HG03432 (cell line): ENCODE measurements around the gene CSTF1.
A peak's percentile ranks its signal among the peaks of the same experiment; 100 is the strongest.
"Not testable (repeated sequence)": the region's sequence is repeated elsewhere in the genome, so short reads cannot be mapped to it uniquely, and the experiment has no call there.

Source experiments
- ATAC-seq: cut with Tn5 transposase; IDR thresholded peaks from one replicate; pipeline ENCODE4 v1.9.1; 2021; ENCODE audit warnings: mild to moderate bottlenecking, moderate library complexity; ENCODE audit not compliant: unreplicated experiment

CSTF1 gene

DNA sequence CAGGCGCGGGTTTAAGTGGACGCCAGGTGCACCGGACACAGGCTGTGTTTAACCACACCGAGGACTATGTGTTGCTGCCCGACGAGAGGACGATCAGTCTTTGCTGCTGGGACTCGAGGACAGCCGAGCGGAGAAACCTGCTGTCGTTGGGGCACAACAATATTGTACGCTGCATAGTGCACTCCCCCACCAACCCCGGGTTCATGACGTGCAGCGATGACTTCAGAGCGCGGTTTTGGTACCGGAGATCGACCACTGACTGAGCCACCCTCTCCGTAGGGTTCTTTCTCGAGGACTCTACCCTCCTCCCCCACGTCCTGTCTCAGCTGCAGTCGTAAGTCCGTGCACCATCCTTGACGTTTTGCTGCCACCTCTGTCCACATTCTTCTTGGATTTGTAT lies 11.0 kb downstream of the CSTF1 start:
- no peak for ATAC-seq

DNA sequence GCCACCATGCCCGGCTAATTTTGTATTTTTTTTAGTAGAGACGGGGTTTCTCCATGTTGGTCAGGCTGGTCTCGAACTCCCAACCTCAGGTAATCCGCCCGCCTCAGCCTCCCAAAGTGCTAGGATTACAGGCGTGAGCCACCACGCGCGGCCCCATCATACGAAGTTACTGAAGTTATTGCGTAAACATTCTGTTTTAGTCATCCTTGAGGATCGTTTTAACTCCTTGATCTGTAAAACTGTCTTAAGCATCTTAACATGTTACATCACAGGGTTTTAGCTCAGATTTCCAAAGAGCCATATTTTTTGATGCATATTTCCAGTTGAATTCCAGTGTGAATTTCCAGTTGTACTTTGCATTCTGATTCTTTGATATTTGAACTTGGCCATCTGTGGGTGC lies 12.9 kb downstream of the CSTF1 start:
- not testable (repeated sequence) for ATAC-seq

DNA sequence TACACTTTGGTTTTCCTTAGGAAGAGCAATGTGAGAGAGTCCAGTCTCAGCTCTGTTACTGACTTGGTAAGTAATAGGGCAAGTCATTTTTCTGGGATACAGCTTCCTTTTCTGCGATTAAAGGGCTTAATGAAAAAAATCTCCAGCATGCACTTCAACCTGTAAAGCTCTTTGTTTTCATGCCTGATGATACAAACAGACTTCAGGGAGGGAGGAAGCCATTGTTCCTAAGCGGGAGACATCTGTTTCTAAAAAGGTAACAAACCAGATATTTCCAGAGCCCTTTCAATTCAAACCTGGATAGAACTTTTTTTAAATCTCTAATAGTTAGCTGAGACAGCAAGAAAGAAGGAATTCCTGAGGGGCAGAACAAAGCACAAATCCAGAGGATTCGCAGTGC lies 14.5 kb downstream of the CSTF1 start:
- no peak for ATAC-seq

DNA sequence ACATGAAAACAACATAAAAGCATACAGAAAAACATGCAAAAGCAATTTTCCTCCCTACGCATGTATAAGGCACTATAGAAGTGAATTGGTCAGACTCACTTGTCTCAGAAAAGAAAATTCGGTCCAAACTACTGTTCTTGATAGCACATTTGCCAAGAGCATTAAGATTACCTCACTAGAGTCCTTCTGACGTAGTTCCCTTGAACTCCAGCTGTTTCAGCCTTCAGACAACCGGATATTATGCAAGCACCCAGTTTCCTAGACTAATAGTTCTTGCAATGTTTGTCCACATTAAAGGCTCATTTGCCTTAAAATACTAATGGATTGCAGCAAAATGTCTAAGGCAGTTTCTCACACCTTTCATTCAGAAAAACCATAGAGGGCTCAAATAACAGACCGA lies 17.1 kb downstream of the CSTF1 start:
- no peak for ATAC-seq

DNA sequence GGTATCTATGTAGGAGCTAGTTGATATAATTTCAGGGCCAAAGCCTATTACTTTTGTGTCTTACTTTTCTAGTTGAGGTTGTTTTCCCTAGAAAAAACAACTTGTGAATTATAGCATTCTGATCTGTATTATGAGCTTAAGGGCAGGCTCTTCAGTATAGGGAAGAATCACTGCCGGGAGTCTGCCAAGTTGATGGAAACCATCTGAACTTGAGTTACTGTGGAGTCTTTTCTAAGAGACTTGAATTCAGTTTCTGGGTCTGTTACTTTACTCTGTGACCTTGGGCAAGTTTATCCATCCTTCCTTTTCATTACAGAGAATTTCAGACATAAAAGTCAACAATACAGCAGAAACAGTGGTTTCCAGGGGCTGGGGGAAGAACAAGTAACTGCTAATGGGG lies 17.5 kb downstream of the CSTF1 start:
- ATAC-seq = no peak

DNA sequence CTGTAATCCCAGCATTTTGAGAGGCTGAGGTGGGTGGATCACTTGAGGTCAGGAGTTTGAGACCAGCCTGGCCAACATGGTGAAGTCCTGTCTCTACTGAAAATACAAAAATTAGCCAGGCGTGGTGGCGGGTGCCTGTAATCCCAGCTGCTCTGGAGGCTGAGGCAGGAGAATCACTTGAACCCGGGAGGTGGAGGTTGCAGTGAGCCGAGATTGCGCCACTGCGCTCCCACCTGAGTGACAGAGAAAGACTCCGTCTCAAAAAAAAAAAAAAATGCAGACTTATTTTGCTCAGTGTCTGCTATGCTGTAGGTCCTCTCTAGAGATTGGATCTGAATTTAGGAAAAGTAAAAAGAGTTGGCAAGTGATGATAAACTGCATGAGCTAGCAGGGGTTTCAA lies 18.8 kb downstream of the CSTF1 start:
- ATAC-seq = not testable (repeated sequence)

DNA sequence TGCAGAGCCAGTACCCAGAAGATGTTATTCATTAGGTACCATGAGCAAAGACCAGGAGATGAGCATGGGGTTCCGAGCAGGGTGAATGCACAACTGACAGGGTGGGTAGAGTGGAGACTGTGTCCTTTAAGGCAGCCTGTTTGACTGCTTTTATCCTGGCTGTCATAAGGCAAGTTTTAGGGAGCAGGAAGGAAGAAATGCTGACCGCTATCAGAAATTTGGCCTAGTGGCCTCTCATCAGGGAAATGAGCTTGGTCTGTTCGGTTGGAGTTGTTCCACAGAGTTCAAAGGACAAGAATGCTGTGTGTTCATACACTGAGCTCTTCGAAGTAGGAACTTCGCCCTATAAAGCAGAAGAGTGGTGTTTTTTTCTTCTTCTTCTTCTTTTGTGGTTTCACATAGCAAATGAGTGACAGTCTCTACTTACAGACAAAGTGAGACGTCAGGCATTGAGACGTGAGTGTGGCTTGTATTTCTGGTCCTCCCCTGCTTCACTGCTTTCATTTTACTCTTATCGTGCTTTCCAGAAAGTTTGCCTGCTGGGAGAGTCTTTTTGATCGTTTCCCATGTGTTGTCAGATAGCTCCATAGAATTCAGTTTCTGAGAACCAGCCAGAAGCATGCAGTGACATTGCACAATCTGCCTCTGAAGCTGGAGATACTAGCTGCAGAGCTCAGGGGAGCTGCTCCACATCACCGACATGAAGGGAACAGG lies 19.5 kb downstream of the CSTF1 start, which contains the start of gene CASS4:
CASS4 (plus strand) TSS at position 502 of the 714 bp plus-strand sequence; CDS start at position 701, 199 bp downstream.
- ATAC-seq = peak; percentile 71

DNA sequence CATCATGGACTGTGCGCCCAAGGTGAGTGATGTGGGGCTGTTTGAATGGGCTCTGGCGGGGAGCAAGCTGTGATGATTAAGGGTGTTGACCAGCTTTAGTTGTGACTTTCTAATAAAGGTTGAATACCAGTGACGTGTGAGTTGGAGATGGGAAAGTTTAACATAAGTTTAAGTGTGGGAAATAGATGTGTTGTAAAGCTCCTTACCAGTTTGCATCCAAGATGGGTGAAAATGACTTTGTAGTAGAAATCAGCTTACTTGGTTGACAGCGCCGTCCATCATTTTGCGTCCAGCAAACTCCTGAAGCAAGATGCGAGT lies 20.0 kb downstream of the CSTF1 start:
- ATAC-seq = no peak

DNA sequence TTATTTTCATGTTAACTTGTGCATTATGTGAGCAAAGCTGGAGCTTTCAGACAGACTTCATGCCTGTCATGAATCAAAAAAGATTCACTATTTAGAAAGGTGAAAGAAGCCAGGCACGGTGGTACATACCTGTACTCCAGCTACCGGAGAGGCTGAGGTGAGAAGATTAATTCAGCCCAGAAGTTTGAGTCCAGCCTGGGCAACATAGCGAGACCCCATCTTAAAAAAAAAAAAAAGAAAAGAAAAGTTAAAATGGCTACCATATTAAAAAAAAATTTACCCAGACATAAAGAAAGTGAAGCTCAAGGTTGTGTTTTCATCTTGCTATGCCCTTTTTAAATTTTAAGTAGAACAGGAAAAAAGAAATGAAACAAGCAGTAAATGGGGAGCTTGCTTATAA lies 20.5 kb downstream of the CSTF1 start:
- ATAC-seq = no peak

DNA sequence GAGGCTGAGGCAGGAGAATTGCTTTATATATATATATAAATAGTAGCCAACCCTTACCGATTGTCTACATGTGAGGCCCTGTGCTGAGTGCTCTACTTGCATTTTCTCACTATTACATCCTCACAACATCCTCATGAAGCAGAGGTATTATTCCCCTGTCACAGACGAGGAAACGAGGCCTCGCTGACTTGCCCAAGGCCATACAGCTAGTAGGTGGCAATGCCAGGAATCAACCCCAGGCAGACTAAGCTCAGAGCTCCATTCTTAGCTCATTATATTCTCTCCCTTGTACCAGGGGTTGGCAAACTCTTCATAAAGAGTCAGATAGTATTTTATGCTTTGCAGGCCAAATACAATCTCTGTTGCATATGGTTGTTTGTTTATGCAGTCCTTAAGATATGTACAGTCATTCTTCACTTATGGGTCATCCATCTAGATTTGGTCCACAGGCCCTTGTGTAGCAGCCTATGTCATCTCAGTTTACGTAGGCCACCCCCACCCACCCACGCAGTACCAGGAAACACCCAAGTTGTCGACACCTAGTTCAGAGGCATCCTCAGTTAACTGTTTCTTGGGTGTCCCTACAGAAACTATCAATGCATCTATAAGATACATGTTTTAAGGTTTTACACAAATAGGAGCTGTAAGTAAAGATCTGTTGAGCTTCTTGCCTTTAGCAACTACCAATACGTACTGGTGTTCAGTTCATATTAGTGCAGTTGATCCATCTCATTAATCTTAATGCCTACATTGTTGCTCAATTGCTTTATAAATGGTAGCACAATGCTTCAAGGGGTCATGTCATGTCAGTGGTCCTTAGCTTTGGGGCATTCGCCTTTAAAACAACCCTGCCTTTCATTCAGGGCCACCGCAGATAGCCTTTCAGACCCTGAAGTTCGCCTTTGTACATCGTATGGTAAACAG lies 22.7 kb downstream of the CSTF1 start:
- ATAC-seq = no peak

DNA sequence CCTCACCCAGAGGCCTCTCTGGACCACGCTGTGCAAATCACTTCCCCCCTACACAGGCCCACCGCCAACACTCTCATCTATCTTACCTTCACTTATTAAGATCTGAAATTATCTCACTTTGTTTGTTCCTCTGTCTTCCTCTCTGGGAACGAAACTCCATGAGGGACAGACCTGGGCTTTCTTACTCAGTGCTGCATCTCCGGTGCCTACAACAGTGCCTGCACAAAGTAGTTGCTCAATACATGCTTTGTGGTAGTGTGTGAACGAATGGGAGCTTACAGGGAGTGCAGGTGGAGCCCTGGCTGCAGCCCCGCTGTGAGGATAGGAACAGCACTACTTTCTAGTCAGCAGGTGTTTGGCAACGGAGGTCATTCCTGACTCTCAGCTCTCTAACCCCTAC lies 25.0 kb downstream of the CSTF1 start:
- ATAC-seq = no peak

DNA sequence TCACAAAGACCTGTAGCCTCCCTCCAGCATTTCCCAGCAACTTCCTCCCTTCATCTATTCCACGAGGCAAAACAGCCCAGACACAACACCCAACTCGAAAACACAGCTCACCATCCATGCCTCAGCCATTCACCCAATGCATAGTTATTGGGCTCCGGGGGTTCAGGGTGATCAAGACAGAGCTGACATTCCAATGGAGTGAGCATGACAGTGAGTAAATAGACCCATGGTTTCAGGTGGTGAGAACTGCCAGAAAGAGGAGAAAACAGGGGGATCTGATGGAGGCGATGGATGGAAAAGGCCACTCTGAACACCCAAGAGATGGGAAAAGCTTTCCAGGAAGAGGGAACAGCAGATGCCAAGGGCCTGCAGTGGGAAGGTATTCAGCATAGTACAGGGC lies 25.5 kb downstream of the CSTF1 start:
- ATAC-seq = no peak

DNA sequence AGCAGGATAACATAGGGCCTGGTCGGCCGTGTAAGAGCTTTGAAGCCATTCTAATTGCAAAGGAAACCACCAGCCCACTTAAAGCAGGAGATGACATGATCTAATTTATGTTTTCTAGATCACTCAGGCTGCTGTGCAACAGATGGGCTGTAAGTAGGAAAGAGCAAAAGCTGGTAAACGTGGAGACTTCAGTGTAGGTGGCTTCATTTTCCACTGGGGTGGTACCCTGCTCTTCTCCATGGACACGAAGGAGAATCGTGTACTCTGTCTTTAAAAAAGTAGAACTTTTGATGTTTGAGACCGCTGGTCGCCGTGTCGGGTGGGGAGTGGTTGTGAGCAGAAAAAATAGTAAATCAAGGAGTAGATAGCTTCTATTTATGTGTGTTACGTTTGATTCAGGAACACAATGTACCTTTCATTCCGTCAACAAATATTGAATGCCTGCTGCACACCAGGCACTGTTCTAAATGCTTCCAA lies 26.0 kb downstream of the CSTF1 start:
- ATAC-seq = no peak

DNA sequence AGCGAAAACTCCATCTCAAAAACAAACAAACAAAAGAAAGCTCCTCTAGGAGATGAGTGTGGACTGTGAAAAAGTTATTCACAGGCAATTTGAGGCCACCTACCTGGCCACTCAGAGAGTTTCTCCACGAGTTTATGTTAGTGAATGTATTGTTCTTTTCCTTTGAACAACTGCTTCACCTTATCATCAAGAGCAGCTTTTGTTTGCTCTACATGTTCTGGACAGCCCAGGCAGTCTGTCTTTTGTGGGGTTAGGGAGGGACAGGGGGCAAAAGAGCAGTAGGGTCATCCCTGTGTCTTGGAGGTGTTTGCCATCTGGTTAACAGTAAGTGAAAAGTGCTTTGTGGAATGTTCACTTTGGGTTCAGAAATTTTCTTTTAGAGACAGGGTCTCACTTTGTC lies 27.6 kb downstream of the CSTF1 start:
- ATAC-seq = no peak

DNA sequence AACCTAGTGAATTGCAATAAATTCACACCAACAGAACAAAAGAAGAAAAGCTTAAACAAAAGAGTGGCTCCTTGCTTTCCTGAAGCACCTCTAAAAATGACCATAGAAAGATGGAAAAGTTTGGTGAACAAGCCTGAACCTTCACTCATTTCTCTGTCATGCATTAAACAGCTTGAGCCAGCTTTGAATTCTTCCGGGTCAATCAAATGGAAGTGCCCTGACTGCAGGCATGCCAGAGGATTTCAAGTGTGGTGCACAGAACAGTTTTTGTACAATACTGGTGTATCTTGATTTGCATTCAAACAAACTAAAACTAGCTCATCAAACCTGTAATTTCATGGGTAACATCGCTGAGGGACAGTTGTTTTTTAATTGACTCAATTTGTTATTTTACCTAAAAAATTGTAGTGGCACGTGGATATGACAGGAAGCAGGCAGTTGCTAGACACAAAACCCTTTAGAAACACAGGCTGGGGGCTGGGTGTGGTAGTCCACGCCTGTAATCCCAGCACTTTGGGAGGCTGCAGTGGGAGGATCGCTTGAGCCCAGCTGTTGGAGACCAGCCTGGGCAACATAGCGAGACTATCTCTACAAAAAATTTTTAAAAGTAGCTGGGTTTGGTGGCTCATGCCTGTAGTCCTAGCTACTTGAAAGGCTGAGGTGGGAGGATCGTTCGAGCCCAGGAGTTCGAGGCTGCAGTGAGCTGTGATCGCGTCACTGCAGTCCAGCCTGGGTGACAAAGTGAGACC lies 28.7 kb downstream of the CSTF1 start:
- ATAC-seq = no peak

DNA sequence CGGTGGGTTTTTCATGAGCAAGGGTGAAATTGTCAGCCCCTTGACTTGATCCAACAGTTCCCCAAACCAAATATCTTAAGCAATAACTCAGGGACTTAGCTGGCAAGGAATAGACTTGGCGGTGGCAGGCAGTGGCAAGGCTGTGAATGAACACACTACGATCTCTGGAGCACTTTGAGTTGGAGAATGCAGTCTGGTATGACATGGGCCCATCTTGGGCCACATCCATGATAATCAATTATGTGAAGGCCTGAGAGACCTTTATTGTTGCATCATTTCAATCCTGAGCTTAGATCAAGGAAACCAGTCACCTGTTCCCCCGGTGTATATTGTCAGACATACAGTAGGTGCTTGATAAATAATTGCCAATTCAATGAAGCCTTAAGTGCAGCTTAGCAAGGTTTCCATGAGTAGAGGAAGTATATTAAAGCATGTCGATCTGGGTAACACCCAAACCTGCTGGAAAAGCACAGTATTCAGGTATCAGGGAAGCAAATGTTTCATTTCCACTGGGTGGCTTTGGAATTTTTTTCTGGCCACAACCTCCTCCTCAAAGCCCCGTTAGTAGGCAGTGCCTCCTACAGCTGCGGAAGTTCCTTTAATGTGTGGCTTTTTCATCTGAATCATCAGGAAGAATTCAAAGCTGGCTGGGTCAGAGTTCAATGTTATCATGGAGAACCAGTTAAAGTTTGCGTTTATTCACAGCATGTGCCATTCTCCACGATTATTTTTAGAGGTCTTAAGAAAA lies 29.8 kb downstream of the CSTF1 start:
- no peak for ATAC-seq

DNA sequence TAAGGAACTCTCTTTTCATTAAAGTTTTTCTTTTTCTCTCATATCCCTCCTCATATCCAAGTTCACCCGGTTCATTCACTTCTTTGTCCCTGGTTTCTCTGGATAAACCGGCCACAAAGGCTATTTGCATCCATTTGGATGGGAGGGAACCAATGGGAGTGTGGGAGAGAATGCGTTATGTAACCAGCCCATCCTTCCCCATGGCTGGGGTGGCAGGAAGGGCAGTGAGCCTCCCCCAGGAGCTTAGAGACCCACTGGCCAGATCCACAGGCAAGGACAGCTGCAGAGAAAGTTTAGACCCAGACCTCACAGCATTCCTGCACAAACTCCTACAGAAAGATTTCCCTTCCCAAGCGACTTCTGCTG lies 30.4 kb downstream of the CSTF1 start:
- no peak for ATAC-seq

DNA sequence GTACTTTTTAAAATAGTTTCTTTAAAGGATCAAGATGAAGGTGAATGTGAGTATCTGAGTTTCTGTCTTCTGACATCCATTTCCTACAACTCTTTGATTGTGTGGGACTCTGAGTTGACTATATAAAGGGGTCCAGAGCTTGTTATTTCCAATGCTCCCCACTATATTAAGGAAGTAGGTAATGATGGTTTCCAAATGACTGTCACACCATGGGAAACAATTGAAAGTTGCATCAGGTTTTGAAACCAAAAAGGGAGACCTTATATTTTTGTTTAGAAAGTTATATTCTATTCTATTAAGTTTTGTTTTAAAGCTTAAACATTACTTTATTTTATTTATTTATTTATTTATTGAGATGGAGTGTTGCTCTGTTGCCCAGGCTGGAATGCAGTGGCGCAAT lies 30.8 kb downstream of the CSTF1 start:
- no peak for ATAC-seq

DNA sequence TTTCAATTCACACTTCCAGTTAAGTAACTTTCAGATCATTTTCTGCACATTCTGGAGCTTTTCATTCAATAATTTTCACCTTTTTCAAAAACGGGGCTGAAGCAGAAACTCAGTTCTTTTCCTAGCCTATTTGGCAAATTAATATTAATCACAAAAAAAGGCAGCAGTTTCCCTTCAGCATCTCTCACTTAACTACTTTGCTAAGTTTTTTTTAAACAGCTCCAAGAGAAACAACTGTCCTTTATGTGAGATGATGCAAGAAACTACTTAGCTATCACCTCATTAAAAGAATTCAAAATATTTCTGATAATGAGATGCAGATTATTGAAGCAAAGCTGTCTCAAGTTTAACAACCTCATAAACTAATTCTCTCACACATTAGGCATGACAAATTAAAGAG lies 31.4 kb downstream of the CSTF1 start:
- no peak for ATAC-seq

DNA sequence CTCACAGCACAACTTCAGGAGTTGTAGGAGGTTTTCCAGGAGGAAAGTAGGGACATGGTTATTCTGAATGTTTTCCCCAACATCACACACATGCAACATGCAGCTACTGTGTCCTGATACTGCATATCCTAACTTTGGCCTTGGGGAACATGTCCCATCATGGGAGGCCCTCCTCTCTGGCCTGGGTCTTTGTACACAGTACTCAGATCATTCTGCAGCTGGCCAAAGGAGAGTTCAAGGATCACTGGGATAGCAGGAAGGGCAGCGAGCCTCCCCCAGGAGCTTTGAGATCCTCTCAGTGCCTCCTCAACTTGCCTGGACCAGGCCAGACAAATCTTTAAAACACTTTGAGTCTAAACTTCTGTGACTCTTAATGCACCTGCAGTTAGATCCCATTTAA lies 32.5 kb downstream of the CSTF1 start:
- ATAC-seq = no peak

DNA sequence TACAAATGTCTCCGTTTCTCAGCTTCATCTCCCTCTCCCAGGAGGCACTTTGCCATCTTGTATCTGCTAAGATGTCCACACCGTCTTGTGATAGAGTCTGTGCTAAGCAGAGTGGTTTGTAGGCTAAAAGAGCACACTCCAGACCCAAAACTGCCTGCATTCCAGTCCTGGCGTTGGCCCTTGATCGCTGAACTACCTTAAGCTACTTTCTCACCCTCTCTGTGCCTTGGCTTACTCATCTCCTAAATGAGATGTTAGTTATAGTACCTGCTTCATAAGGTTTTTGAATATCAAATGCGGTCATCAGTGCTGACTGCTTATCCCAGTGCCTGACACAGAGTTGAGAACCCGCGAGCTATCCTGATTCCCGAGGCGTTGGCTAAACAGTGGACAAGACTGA lies 33.6 kb downstream of the CSTF1 start:
- no peak for ATAC-seq
